Renal cortex interstitium (tissue), 11 donors: ENCODE measurements around the gene WNK2. TPM values are rescaled to one million over a fixed set of nuclear protein-coding genes. Genes with fewer than 3 reads are reported as not detected.

Experiments
- DNase-seq, 11 donors: peaks; one replicate each; pipeline ENCODE4 v3.0.0-alpha.2; 2013; ENCODE audit warnings: low read depth in 9 of 11, low spot score in 4 of 11; ENCODE audit errors: extremely low read depth in 1 of 11
- polyA plus RNA-seq, 3 donors: library from polyadenylated mRNA; unstranded; fragments of 120-200 nt; gene quantifications; one replicate each; pipeline ENCODE4 v1.2.1, GENCODE V29; 2013; ENCODE audit not compliant: insufficient read length in 3 of 3

WNK2 gene
- polyA plus RNA-seq, 3 donors = 24.8 to 34.0 (median 29.0) TPM

DNA sequence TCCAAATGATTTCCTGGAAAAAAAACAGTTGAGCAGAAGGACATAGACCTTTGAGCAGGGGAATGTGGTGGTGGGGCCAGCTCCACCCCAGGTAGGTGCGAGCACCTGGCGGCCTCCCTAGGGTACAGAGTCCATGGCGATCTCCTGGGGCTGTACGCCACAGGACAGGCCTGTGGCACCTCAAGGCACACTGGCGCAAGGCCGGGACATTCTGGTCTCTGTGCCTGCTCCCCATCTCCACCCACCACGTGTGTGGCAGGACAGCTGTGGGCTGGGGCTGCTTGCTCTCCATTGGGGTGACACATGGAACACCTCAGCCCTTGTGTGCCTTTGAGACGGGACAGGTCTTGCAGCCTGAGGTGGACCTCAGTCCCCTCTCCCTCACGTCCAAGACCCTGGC lies 25.2 kb downstream of the WNK2 start:
- DNase-seq = no peak

DNA sequence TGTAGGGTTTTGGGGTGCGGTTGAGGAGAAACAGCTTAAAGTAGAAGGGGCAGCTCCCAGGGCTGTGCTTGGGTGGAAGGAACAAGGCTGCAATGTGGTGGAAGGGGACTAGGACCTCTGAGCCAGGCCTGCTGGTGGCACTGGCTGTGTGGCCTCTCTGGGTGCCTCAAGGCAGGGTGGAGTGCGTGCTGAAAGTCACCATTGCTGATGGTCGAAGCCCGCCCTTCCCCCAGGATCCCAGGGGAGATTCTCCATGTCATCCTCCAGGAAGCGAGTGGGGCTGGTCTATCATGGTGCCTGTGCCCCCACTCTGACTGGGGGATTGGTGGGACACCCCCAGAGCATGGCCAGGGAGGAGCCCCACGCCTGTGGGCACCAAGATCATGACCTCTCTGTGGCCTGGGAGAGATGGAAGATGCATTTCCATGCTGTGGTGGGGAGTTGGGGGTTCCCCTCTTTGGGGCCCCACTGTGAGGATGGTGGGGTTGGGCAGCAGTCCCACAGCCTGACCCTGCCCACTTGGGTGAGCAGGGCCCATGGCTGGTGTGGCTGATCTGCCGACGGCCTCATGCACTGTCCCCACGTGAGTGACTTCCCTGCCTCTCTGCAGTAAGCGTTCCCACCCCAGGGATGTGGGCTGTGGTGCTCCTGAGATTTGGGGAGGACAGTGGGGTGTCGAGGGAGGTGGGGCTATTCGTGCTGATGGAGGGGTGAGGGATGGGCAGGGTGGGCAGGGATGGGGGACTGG lies 25.8 kb downstream of the WNK2 start:
- no peak for DNase-seq

DNA sequence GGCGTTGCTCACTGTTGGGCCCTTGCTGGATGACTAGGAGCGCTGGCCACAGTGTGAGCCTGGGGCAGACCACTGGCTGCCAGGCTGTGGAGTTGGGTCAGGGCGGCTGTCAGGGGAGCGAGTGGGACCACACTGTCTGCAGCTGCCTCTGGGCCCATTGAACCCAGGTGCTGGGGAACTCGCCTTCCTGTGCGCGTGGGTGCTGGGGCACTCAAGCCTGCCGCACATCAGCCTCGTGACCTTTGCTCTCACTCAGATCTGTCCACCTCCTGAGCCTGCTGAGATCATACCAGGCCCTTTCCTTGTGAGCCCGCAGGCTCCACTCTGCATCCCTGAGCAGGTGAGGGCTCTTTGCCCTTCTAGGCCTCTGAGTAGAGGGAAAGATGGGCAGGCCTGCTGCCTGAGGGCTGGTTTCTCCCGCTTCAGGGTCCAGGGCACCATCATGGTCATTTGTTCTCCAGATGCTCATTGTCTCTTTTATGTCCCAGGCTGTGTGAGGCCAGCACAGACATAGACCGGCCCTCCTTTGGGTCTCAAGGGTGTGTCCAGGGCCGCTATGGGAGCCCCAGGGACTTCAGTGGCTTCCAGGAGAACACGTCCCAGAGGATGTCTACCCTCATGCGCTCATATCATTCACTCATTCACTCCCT lies 26.5 kb downstream of the WNK2 start:
- no peak for DNase-seq

DNA sequence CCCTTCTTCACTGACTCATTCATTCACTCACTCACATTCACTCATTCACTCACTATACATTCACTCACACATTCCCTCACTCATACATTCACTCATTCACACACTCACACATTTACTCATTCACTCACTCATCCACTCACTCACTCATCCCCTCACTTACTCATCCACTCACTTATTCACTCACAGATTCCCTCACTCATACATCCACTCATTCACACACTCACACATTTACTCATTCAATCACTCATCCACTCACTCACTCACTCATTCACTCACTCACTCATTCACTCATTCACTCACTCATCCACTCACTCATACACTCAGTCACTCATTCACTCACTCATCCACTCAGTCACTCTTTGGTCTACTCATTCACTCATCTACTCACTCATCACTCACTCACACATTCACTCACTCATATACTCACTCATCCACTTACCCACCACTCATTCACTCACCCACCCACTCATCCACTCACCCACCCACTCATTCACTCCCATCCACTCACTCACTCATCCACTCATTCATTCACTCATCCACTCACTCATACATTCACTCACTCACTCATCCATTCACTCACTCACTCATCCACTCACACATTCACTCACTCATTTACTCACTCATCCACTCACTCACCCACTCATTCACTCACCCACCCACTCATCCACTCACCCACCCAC lies 27.2 kb downstream of the WNK2 start:
- DNase-seq = no peak

DNA sequence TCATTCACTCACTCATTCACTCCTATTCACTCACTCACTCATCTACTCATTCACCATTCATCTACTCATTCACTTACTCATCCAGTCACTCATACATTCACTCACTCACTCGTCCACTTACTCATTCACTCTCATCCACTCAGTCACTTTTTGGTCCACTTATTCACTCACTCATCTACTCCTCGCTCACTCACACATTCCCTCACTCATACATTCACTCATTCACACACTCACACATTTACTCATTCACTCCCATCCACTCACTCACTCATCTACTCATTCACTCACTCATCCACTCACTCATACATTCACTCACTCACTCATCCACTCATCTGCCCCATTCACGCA lies 27.7 kb downstream of the WNK2 start:
- no peak for DNase-seq

DNA sequence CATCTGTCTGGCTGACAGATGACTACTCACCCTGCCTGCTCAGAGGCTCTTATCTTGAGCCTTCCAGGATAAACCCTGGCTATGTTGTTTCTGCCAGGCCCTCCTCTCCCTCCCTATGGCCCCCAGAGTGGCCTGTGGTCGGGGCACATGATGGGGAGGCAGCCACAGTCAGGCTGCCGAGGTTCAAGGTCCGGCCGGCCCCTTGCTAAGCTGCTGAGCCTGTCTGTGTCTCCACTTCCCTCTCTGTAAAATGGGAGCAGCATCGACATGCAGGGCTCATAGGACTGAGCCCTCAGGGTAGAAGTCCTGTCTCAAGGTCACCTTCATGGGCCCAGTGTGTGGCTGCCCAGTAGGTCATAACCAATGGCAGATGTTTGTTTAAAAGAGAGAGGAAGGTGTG lies 28.5 kb downstream of the WNK2 start:
- no peak for DNase-seq

DNA sequence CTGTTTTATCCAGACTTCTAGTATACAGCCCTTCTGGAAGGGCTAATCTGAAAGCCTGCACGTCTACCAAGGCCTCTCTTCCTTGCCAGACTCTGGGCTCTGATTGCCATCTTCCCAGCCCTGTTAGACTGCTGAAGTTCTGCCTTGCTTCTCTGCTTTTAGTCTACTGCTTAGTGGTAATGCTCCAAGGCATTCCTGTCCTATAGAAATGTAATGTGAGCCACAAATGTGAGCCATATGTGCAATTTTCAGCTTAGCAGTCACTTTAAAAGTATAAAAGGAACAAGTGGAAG lies 32.1 kb downstream of the WNK2 start:
- no peak for DNase-seq

DNA sequence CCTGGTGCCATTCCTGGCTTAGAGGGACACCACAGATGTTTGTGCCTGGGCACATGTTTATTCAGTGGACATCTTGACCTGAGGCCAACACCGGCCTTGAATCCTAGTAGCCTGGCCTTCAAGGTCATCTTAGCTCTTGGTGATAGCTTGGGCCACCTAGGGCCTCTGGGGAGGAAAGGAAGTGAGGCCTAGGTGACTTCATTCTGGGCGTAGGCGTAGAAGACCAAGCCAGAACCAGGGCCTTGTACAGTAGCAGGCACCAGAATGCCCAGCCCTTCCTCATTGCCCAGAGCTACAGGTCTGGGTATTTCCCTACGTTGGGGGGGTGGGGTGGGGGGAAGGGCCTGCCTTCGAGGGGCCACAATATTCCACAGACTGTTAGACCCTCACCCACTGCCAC lies 33.8 kb downstream of the WNK2 start:
- no peak for DNase-seq

DNA sequence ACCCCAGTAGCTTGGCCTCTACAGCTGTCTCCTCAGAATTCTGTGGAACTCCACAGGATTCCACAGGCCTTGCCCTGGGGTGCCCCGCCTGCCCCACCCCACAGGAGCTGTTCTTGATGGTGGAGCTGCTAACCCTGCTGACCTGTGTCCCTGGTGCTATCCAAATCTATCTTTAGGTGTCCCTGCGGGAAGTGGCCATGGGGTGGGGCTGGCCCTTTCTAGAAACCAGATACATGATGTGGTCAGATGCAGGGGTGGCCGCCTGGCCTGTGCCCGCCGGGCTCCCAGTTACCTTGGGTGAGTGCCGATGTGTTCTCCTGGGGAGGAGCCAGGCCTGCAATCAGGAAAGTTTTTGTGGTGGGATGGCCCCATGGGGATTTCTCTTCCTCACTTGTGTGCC lies 34.2 kb downstream of the WNK2 start:
- DNase-seq = no peak

DNA sequence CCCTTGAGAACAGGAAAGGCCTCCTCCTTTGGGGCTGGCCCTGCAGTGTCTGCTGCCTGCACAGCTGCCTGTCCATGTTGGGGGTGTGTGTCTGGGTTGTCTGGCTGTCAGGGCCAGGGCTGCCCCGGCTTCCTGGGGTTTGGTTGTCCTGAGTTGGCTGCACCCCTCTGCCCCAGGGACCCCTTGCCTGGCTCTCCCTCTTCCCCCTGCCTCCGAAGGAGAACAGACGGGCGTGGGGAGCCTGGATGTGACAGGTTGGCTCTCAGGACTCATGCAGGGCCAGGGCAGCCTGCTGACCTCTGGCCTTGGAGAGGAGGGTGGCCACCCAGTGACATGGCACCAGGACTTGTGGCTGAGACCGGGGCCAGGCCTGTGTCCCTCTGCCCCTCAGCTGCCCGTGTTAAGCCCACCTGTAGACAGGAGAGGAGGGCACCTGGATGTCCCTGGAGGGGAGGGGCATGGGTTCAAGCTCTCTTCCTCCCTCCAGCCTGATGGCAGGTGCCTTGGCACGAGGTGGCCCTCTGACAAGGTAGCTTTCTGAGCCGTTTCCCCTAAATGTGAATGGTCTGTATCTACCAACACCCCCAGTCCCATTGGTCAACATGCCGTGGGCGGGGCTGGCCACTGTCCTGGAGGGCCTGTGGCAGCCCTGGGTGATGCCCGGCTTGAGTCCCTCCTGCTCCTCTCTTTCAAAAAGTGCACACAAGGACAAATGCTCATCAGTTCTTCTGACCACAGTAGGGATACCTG lies 34.9 kb downstream of the WNK2 start:
- DNase-seq = no peak

DNA sequence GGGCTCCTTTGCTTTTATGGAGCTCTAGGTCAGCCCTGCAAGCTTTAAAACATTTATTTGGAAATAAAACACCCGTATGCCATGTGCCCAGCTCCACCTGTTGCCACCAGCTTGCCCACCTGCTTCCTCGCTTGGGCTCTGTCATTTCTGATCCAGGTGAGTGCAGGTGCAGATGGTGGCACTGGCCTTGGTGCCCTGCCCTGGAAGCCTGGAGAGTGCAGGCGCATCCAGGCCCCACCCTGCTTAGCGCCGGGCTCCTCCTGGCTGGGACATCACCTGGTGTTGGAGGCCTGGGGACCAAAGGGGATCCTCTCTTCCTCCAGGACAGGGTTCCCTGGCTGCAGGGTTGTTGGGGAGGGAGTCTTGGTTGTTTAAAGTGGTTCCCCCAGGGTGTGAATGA lies 35.8 kb downstream of the WNK2 start:
- no peak for DNase-seq

DNA sequence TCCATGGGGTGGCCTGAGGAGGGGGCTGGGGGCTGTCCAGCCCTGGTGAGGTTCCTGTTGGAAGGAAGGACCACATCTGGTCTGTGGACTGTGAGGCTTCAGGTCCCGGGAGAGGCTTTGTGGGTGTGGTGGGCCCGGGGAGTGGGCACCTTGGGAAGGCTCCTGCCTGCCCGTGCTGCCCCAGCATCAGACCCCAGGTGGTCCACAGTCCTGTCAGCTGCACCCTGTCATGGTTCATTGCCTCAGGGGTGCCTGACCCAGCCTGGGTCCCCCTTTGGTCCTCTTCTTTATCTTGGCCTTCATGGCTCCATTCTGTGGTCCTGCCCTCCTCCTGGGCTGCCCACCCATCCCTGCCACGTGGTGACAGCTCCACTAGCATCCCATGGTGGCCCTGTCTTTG lies 36.7 kb downstream of the WNK2 start:
- DNase-seq = no peak

DNA sequence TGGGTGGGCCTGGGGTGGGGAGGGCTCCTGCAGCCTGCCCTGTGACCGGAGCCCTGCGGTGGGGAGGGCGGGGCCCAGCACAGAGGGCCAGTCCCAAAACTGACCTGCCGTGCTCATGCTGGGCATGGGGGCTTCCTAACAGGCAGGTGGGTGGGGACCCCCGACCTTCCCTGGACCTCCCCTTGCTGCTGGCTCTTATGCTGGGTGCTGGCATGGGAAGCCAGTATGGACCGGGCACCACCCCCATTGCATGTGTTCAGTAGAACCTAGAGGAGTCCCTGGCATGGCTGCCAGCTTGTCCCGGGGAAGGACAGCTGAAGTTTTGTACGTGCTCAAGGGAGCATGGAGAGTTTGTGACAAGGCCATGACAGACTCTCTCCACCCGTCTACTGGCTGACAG lies 37.1 kb downstream of the WNK2 start:
- no peak for DNase-seq

DNA sequence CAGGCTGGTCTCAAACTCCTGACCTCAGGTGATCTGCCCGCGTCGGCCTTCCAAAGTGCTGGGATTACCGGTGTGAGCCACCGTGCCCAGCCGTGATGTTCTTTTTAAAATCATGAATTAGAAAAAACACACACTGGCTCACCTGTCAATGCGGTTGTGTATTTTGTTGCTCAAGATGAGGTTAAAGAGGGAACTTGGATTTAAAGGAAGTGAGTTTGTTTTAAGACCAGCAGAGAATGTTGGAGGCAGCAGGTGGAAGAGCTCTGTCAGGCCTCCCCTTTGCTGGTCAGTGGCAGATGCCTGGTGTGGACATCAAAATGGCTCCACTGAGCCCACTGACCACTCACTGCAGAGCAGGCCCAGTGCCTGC lies 38.9 kb downstream of the WNK2 start:
- no peak for DNase-seq

DNA sequence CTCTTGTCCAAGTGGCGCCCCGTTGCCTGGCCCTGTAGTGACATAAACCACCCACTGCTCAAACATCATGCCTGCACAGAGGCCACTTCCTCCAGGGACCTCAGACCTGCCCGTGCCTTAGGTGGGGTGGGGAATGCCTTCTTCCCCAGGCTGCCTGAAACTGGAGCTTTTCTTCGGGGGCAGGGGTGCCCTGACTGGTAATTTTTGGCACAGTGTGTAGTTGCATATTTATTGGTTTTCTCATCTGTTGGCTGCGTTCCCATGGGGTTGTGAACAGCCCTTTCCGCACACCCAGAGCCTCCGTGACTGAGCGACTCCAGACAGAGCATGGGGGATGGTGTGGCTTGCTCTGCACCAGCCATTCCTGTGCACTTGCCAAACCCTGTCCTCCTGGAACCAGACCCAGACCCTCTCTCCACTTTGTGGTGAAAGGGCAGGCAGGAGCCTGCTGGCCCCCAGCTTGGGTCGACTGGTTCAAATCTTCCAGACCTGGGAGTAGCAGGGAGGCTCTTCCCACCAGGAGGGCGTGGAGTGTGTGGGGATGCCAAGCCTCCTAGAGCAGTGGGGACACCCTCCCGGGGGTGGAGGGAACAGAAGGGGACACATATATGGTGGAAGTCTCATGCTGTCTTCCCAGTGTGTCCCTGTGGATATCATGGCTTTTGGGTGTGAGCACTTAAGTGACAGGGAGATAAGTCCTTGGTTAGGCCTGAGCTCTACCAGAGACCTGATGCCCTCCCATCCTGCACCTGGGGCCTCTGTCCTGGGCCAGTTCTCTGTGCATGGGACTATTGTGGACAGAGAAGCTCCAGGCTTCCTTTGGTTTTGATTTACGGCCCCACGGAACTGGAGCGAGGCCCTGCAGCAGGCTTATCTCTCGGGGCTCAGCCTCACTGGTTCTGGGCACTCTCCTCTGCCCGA lies 39.6 kb downstream of the WNK2 start:
- no peak for DNase-seq

DNA sequence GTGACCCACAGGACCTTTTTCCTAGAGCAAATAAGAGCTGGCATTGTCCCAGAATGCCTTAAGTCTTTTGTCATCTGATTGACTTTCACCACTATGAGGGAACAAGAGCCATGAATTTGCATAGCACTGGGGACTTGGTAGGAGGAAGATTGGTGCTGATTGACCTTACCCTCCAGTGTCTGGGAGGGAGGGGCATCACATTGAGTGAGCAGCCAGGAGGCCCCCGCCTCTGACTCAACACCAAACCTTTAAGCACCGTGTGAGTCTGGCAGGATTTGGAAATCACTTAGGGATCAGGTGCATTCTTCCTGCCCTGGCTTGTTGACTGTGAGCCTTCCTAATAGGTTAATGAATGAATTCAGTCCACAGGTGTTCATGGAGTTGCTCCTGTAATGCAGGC lies 40.7 kb downstream of the WNK2 start:
- no peak for DNase-seq

DNA sequence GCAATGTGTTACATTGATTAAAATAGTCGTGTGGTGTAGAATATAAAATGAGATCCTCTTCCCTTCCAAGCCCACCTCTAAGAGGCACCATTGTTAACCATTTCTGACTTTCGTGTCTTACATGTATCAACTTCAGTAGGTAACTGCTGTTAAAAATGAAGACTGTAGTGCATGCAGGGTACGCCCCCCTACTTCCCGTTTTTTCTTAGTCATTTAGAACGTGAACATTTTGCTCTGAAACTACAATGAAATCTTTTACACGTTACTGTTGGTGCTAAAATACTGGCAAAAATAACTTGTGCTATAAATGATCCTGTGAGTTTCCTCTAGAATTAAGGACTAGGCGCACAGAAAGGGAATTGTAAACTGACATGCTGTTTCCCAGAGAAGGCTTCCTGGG lies 41.5 kb downstream of the WNK2 start:
- DNase-seq = no peak

DNA sequence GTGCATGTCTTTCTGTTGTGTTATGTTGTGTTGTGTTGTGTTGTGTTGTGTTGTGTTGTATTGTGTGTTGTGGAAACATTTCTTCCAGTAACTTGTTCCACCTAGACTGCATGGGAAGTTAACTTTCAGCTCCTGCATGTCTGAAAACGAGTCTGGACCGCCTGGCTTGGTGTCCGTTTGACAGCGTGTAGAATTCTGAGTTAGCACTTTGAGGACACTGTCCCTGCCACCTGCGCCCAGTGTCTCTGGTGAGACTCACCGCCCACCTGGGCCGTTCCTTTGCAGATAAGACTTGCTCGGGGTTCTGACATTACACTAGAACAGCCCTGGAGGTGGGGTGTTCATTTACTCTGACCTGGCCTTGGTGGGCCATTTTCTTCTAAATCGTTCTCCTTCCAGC lies 42.0 kb downstream of the WNK2 start:
- no peak for DNase-seq

DNA sequence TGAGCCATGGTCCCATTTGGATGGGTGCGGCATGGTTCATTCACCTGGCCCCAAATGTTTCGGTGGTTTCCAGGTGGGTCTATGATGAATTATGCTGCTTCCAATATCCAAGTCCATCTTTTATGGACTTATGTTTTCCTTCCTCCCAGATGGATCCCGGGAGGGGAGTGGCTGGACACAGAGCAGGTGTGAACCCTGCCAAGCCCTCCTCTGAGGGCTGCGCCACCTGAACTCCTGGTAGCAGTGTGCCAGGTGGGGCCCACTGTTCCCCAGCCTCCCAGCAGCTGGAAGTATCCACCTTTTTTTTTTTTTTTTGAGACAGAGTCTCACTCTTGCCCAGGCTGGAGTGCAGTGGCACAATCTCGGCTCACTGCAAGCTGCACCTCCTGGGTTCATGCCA lies 42.9 kb downstream of the WNK2 start:
- no peak for DNase-seq
